ELR (cell line): ENCODE data around the gene PTPMT1.

Source experiments
- DNase-seq: peaks from one replicate; pipeline ENCODE4 v3.0.0-alpha.2; 2015; ENCODE audit warnings: low read depth

Gene PTPMT1

GRCh38 chr11:47615249-47615648 is 49.9 kb downstream of the PTPMT1 start:
- no peak for DNase-seq

- peak; percentile 67 for DNase-seq
Observed at GRCh38 chr11:47616726-47617416, 51.5 kb downstream of the PTPMT1 start.

GRCh38 chr11:47617417-47617809 is 52.0 kb downstream of the PTPMT1 start:
- DNase-seq = peak; percentile 76

- DNase-seq = no peak
Observed at GRCh38 chr11:47620836-47621378, 55.5 kb downstream of the PTPMT1 start.
